NCI-H128 (cell line): ENCODE measurements around the gene ANKRD16.

ENCODE experiments used
- DNase-seq: peaks from one replicate; lab custom pipeline; 2025; ENCODE audit not compliant: unreplicated experiment; lab: John Stamatoyannopoulos, UW

The ANKRD16 gene

GRCh38 chr10:5904227-5904626 lies 14.5 kb upstream of the ANKRD16 start:
- DNase-seq = no peak

GRCh38 chr10:5903563-5903962 lies 13.9 kb upstream of the ANKRD16 start:
- DNase-seq = no peak

- no peak for DNase-seq
These were observed 13.0 kb upstream of the ANKRD16 start for GRCh38 chr10:5902511-5903274.

DNA sequence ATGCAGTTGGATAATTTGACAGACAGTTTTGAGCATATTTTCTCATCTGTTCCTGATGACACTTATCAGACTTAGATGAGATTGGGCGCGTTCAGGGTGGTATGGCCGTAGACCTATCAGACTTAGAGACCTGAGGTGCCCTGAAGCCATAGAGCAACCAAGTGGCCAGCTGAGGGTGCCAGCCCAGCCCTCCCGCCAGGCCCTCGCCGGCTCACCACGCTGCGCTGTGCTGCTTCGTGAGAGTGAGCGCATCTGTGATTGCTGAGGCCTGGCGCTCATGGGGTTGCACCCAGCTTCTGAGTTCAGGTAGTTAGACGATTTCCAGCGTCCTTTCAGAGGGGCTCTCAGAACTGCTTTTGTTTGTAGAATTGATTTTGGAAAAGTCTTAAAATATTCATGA lies 10.6 kb upstream of the ANKRD16 start:
- DNase-seq = no peak

GRCh38 chr10:5898163-5898562 lies 8.5 kb upstream of the ANKRD16 start:
- no peak for DNase-seq

GRCh38 chr10:5897504-5897903 lies 7.8 kb upstream of the ANKRD16 start:
- DNase-seq = no peak

GRCh38 chr10:5897053-5897340 lies 7.3 kb upstream of the ANKRD16 start:
- DNase-seq = no peak

GRCh38 chr10:5896208-5897052 lies 6.7 kb upstream of the ANKRD16 start:
- no peak for DNase-seq

DNA sequence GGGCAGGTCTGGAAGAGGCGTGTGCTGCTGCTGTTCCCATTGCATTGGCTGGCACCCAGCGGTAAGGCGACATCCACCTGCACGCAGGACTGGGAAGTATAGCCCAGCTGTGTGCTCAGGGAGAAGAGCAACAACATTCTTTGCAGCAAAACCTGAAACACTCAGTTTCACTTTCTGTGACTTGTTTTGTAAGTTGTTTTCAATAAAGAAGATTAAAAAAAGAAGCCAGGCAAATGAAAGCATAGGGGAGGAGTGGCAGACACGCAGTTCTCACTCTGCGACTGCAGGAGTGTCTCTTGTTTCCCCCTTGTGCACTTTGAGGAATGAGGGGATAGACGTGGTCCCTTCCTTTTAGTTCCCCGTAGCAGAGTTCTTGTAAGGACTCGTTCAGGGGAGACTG lies 6.1 kb upstream of the ANKRD16 start:
- DNase-seq = no peak

DNA sequence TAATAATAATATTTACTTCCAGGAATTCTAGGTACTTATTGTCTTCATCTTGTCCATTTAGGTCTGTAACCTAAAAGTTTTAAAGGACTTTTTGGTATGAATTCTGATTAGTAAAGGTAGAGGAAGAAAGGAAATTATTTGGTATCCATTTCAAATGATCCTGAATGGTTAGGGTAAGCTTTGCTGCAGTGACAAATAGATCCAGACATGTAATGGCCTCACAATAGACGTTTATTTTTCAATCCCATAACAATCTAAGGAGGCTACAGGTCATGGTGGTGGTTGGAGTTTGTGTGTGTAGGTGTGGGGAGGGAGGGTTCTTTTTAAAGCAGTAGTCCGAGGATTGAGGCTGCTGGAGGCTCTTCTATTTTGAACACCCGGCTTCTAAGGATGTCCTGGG lies 5.7 kb upstream of the ANKRD16 start:
- DNase-seq = no peak

DNA sequence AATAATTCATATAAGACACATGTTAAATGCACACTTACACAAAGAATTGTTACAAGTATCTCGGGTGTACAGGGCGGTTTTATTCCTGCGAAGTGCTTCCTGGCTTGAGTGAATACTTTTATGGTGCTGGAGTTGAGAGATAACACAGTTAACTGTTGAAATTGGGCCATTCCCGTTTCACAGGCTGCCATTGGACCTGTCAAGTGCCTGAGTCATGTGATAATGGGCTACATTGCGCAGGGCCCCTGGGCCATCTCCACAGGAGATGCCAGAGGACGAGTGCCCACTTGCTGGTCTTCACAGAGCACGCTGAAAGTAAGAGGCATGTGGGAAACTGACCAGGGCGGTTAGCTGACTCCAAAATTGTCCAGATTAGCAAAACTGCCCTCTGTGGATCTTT lies 5.2 kb upstream of the ANKRD16 start:
- DNase-seq = no peak

DNA sequence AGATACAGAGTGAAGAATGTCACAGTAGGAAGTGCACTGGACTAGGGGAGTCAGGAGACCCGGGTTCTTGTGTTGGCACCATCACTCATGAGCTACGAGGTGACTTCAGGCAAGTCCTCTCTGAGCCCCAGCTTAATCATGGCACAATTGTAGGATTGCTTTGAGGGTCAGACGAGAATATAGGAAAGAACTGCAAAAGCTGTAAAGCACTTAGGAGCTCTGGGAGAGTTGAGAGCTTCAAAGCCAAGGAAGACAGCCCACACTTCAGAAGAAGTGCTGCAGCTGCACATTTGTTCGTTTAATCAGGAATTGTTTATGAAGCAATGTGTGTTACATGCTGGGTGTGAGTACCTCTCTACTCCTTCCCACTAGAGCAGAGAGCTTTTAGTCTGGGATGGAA lies 4.7 kb upstream of the ANKRD16 start:
- no peak for DNase-seq

GRCh38 chr10:5893321-5893720 lies 3.6 kb upstream of the ANKRD16 start:
- no peak for DNase-seq

DNA sequence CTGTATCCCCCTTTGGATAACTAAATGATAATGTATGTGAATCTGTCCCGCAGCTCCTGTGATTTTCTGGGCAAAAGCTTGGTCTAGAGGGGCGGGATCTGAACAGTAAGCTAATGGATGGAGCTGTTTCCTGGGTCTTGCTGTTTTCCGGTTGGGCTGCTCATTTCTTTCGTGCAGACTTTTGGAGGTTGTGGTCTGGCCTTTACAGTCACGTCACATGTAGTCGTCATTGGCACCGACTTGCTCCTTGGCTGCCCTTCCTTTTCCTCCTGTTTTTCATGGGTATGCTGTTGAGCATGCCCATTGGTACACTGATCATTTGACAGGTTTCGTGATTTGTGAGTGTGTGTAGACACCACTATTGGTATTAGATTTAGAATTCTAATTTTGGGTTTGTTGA lies 2.3 kb upstream of the ANKRD16 start:
- no peak for DNase-seq

GRCh38 chr10:5891009-5891408 lies 1.3 kb upstream of the ANKRD16 start:
- DNase-seq = no peak

DNA sequence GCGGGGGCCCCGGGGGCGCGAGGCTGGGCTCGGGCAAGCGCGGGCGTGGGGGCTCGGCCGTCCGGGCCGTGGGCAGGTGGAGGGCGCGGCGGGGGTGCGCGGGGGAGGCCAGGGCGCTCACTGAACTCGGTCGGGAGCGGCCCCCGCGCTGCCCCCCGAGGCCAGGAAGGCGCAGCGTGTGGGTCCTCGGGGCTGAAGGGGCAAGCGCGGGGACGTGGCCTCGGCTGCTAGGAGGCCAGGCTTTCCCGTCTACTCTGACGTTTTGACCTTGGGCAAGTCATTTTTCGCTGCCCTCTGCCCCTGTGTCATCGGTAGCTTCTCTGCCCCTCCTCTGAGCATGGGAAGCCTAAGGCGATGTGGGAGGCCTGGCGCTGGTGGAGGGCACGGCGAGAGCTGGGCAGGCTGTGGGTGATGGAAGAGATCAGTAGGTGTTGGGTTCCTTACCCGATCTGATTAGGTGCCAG lies 791 bp upstream of the ANKRD16 start:
- DNase-seq = no peak

- DNase-seq = no peak
These were observed 660 bp downstream of the ANKRD16 start for GRCh38 chr10:5888843-5889623.

GRCh38 chr10:5888351-5888750 lies 1.3 kb downstream of the ANKRD16 start:
- no peak for DNase-seq

DNA sequence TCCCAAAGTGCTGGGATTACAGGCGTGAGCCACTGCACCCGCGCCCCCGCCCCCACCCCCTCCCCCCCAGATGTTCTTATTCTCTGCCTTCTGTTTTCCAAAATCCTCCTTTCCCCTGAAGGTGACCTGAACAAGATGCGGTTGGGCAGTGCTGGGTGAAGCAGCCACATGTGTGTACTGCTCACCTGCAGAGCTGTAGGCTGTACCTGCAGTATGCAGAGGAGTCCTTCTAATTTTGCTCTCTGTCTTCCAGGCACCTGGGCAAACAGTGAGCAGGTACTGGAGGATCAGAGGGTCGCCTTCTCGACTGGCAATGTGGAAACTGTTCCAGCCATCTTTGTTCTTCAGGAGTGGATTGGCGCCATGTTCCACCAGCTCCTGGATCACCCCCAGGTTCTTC lies 2.1 kb downstream of the ANKRD16 start:
- DNase-seq = no peak

- no peak for DNase-seq
These were observed 2.7 kb downstream of the ANKRD16 start for GRCh38 chr10:5887029-5887428.

DNA sequence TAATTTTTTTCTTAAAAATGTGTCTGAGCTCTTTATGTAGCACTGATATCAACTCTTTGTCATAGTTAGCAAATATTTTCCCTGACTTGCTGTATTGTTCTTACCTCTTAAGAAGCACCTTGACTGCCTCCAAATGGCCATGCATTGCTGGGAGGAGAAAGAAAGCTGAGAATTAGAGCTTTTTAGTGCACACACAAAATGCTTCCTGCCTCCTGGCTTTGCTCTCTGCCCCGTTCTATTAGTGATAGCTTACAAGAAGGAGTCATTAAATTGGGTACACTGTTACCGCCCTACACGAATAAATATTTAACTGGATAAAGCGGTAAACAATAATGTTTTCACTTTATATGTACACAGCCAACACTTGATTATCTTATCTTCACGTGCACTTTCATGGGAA lies 4.1 kb downstream of the ANKRD16 start:
- DNase-seq = no peak

GRCh38 chr10:5882961-5883360 lies 6.7 kb downstream of the ANKRD16 start:
- DNase-seq = no peak
